GM21717 (cell line): ENCODE results near the gene FBXO47.
A peak's percentile ranks its signal among the peaks of the same experiment; 100 is the strongest.

Experiments used
- ATAC-seq: cut with Tn5 transposase; IDR thresholded peaks from one replicate; pipeline ENCODE4 v1.9.1; 2021; ENCODE audit warnings: mild to moderate bottlenecking, moderate library complexity; ENCODE audit not compliant: unreplicated experiment

FBXO47 gene

DNA sequence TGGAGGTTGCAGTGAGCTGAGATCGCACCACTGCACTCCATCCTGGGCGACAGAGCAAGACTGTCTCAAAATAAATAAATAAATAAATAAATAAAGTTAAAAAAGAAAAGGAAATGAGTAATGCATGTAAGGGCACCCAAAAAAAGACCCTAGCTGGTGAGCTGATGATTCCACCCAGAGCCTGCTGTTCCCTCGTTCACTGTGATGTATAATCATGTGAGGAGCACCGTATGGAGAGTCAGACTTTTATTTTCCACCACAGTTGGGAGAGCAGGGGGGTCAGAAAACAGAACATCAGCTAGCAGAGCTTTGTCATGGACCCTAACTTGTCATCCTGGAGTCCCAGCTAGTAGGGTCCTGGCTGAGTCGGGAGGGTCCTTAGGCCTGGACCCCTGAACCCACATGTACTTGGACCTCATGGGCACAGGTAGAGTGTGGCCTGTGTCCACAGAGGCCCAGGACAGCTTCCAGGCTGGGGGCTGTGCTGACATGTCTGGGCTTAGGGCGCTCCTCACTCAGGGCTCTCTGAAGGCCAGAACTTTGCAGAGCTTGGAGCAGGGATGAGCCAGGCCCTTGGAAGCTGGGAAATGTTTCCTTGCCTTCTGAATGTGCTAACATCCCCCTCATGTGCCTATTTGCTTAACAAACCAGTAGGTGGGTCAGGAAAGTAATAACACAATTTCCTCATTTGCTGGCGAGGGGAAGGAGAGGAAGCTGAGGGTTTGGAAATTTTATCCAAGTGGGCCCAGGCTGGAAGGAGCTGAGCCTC lies 60.6 kb downstream of the FBXO47 start:
- ATAC-seq: no peak

DNA sequence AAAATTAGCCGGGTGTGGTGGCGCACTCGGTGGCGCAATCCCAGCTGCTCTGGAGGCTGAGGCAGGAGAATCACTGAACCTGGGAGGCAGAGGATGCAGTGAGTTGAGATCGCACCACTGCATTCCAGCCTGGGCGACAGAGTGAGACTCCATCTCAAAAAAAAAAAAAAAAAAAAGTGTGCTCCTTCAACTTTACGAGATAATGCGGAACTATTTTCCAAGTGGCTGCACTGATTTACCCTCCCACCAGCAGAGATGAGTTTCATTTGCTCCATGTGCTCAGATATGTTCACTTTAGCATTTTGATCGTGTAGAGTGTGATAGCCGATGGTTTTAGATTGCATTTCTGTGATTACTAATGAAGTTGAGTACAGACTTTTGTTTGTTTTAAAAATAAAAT lies 61.8 kb downstream of the FBXO47 start:
- no peak for ATAC-seq

DNA sequence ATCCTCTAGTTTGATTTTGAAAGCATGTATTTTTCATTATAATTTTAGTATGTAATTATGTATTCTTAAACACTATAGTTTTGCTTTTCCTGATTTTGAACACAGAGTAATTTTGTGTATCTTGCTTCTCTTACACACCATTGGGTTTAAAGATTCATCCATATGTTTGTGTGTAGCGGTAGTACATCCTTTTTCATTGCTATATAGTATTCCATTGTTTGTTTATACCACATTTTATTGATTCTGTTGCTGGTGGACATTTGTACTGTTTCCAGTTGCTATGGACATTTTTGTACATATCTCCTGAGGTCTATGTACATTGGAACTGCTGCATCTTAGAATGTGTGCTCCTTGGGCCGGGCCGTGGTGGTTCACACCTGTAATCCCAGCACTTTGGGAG lies 62.3 kb downstream of the FBXO47 start:
- ATAC-seq: no peak

- ATAC-seq: no peak
Observed at GRCh38 chr17:38903404-38903803, 63.8 kb downstream of the FBXO47 start.

DNA sequence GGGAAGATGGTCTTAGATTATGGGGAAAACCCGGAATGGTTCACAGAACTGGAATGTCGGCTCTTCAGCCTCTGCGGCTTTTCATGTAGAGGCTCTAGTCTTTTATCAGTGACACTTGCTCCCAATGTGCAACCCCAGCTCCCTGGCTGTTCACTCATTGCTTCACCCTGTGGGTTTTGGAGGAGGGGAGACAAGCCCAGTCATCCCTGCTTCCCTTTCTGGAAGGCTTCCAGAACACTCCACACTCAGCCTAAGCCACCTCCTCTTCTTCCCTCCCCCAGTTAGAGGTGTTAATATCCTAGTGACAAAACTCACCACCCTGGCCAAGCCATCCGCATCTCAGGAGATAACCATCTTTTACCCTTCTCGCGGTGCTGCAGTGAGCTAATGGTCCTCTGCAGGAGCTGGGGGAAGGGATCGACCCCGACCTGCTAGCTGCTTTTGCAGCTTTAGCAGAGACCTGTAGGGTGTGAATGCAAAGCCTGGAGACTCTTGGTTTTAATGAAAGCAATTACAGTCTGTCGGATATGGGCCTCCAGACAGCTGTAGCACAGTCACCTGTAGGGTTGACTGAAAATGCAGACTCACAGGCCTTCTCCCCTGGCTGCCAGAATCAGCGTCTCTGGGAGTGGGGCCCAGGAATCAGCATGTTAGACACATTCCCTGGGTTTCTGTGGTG lies 66.1 kb downstream of the FBXO47 start:
- no peak for ATAC-seq

GRCh38 chr17:38899421-38899820 lies 67.8 kb downstream of the FBXO47 start:
- ATAC-seq: peak; percentile 19

DNA sequence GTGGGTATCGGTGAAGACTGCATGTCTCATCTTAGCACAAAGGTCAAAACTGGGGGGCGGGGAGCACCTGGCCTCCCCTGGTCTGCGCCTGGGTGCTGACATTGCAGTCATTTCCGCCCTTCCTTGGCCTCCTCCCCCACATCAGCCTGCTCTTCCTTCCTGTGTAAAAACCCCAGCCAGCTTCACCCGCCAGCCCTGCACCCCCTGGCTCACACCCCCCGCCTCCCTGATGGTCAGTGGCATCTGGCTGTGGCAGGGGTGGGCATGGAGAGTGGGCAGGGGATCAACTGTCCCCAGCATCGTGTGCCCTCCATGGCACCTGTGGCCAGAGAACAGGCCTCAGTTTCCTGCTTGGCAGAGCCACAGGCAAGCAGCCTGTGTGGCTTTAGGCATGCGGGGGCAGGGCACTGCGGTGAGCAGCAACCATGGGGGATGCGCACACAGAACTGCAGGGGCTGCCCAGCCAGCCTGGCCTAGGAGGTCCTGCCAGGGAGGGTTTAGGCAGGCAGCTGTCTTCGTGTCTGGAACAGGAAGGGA lies 68.3 kb downstream of the FBXO47 start:
- peak; percentile 63 for ATAC-seq

- peak; percentile 8 for ATAC-seq
Observed at GRCh38 chr17:38898291-38898679, 68.9 kb downstream of the FBXO47 start.

- no peak for ATAC-seq
Observed at GRCh38 chr17:38897671-38898290, 69.4 kb downstream of the FBXO47 start.

DNA sequence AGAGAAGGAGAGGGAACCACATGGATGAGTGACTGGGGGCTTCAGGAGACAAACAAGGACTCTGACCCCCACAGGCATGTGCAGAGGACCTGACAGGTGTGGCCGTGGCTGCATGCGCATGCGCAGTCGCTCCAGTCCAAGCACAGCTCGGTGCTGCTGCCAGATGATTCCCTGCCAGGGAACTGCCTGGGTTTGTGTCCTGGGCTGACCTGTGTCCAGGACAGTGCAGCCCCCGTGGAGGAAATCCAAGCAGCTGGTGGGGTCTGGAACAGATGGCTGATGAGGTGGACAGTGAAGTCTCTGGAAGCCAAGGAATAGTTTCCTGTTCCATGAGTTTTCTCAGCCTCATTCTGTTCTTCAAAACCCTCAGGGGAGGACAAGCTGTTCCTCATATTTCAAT lies 70.0 kb downstream of the FBXO47 start:
- no peak for ATAC-seq

- no peak for ATAC-seq
Observed at GRCh38 chr17:38896346-38896954, 70.8 kb downstream of the FBXO47 start.

- ATAC-seq: no peak
Observed at GRCh38 chr17:38894276-38894675, 72.9 kb downstream of the FBXO47 start.

- ATAC-seq: no peak
Observed at GRCh38 chr17:38893607-38894006, 73.6 kb downstream of the FBXO47 start.

DNA sequence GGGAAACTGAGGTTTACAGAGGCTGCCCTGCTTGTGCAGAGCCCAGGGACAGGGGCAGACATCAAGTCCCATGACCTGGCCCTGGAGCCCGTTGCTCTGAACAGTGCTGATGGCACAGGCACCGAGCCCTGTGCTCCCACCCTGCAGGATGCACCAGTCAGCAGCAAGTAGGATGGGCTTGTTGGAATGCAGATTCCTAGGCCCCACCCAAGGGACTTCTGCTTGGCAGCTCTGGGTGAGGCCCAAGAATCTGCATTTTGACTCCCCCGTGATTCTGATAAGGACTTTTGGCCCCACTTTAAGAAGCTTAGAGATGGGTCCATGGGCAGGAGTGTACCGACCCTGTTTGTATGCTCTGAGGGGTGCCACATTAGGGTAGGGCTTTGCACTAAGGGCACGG lies 74.1 kb downstream of the FBXO47 start:
- ATAC-seq: no peak

- no peak for ATAC-seq
Observed at GRCh38 chr17:38892620-38893019, 74.6 kb downstream of the FBXO47 start.

- no peak for ATAC-seq
Observed at GRCh38 chr17:38892083-38892482, 75.1 kb downstream of the FBXO47 start.

DNA sequence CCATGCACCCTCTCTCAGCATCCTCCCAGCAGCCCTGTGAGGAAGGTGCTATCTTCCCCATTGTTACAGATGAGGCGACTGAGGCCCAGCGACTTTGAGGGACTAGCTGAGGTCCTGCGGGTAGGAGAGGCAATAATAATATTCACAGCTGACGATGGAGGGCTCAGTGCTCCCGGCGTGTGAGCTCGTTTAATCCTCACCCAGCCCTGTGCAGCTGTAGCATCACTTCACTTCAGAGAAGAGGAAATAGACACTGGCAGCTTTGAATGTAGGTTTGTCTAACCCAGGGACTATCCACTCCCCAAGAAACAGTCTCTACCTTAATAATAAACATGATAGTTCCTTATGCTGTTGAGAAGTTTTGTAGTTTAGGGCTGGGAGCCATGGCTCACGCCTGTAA lies 75.8 kb downstream of the FBXO47 start:
- no peak for ATAC-seq

DNA sequence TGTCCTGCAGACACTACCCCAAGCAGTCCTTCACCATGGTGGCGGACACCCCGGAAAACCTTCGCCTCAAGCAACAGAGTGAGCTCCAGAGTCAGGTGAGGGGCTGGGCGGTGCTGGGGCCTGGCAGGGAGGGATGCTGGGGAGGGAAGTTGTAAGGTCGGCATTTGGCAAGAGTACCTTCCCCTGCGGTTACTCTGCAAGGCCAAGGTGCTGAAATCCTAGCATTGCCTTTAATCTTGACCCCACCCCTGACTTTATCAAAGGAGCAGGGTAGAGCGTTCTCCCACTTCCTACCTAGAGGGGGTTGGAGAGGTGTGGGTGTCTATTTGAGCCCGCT lies 76.8 kb downstream of the FBXO47 start:
- ATAC-seq: no peak

DNA sequence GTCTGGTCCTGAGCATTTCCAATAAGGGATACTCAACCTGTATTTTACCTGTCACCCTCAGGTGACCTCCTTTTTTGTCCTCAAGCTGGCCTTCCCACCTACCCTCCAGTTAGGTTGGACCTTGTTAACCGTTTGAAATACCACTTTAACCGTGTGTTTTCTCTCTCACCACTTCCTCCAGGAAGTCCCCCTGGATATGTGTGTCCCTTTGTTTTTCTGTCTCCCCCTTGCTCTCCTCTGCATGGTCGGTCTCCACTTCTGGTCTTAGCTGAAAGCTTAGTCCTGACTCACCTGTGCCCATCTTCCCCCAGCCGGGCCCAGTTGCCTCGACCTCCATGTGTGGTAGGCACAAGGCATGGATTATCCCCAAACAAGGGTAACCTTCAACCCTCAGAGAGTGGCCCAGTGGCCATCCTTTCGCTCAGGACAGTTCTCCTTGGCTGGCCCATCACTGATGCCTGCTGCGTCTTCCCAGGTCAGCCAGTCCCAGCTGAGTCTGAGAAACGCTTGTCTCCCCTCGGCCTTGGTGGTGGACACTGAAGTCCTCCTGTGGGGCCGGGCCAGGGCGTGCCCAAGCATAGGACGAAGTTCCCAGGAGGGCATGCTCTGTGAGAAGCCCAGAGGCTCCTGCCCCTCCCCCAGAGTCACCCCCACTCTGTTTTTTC lies 77.3 kb downstream of the FBXO47 start:
- no peak for ATAC-seq

- ATAC-seq: no peak
Observed at GRCh38 chr17:38888842-38889241, 78.4 kb downstream of the FBXO47 start.

DNA sequence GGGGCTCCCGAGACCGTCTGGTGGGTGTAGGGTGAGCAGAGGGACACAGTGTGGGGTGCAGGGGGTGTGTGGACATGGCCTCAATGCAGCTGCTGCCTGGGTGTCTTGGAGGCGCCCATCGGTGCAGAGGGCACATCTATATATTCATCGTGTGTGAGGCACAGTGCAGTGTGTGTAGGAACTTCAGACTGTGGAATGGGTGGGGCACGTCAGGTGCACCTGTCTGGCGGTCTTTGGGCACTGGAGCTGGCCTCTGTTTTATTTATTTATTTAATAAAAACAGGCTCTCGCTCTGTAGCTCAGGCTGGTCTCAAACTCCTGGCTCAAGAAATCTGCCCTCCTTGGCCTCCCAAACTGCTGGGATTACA lies 80.6 kb downstream of the FBXO47 start:
- no peak for ATAC-seq
